ENCODE data around the gene NHLRC1. TPM values are rescaled to one million over a fixed set of nuclear protein-coding genes. Genes with fewer than 3 reads are reported as not detected.

Gene NHLRC1
- 1 to 10 TPM; 1.1 to 4.4 (median 1.6) TPM for polyA plus RNA-seq

GRCh38 chr6:18122128-18123093, at the start of gene NHLRC1:
TSS of gene NHLRC1 (minus strand) at chr6:18122677. CDS start at chr6:18122606, 71 bp downstream.
- DNase-seq = peak; percentile 76 to 80 (median 79)
- Mint-ChIP-seq H3K4me1 (peaks cover 13 to 20% of the 10 kb centered on the region in 2 donors), H3K27ac (peak within 1 kb of the TSS; percentile 15 to 85 (median 55)), H3K9me3 (no peaks in the 10 kb centered on the region), H3K36me3 (peaks cover 0 to 4% (median 0%) of the 10 kb centered on the region in 3 donors), H3K27me3 (ENCODE audit: low read depth in 3 of 3) (peaks cover 2 to 11% (median 5%) of the 10 kb centered on the region in 3 donors), H3K4me3 (peak within 1 kb of the TSS; percentile 73 to 90 (median 83))

- Mint-ChIP-seq H3K27ac (no peak overlapping the region), H3K4me3 (no peak overlapping the region), H3K4me1 (peaks cover 0 to 11% of the 10 kb centered on the region in 2 donors), H3K27me3 (ENCODE audit: low read depth in 3 of 3) (no peaks in the 10 kb centered on the region), H3K36me3 (peaks cover 20 to 62% (median 58%) of the 10 kb centered on the region in 3 donors), H3K9me3 (no peaks in the 10 kb centered on the region)
- no peak for DNase-seq
These were observed 49.4 kb upstream of the NHLRC1 start for GRCh38 chr6:18171871-18172270.

- no peak overlapping the region for H3K27ac Mint-ChIP-seq
- no peak for DNase-seq
- no peak overlapping the region for H3K4me3 Mint-ChIP-seq
- H3K4me1 Mint-ChIP-seq = no peaks in the 10 kb centered on the region
- H3K9me3 Mint-ChIP-seq = no peaks in the 10 kb centered on the region
- peaks cover 18 to 41% (median 27%) of the 10 kb centered on the region in 3 donors for H3K36me3 Mint-ChIP-seq
- H3K27me3 Mint-ChIP-seq (ENCODE audit: low read depth in 3 of 3) = no peaks in the 10 kb centered on the region
These were observed 45.8 kb upstream of the NHLRC1 start for GRCh38 chr6:18168264-18168663.

GRCh38 chr6:18166312-18167036, 44.0 kb upstream of the NHLRC1 start:
- Mint-ChIP-seq H3K36me3 (peaks cover 23 to 53% (median 28%) of the 10 kb centered on the region in 3 donors), H3K27me3 (ENCODE audit: low read depth in 3 of 3) (no peaks in the 10 kb centered on the region), H3K9me3 (no peaks in the 10 kb centered on the region), H3K27ac (no peak overlapping the region), H3K4me1 (no peaks in the 10 kb centered on the region), H3K4me3 (no peak overlapping the region)
- no peak for DNase-seq

- Mint-ChIP-seq H3K36me3 (peaks cover 28 to 54% (median 29%) of the 10 kb centered on the region in 3 donors), H3K4me1 (no peaks in the 10 kb centered on the region), H3K27me3 (ENCODE audit: low read depth in 3 of 3) (no peaks in the 10 kb centered on the region), H3K4me3 (no peak overlapping the region), H3K27ac (no peak overlapping the region), H3K9me3 (no peaks in the 10 kb centered on the region)
- DNase-seq = no peak
These were observed 43.3 kb upstream of the NHLRC1 start for GRCh38 chr6:18165751-18166150.

GRCh38 chr6:18162401-18162800, 39.9 kb upstream of the NHLRC1 start:
- H3K27me3 Mint-ChIP-seq (ENCODE audit: low read depth in 3 of 3) = no peaks in the 10 kb centered on the region
- H3K36me3 Mint-ChIP-seq = peaks cover 19 to 41% (median 19%) of the 10 kb centered on the region in 3 donors
- H3K4me1 Mint-ChIP-seq = no peaks in the 10 kb centered on the region
- H3K27ac Mint-ChIP-seq = no peak overlapping the region
- DNase-seq = no peak
- H3K4me3 Mint-ChIP-seq = no peak overlapping the region
- H3K9me3 Mint-ChIP-seq = no peaks in the 10 kb centered on the region

GRCh38 chr6:18161431-18161830, 39.0 kb upstream of the NHLRC1 start:
- Mint-ChIP-seq H3K27ac (peak overlapping the region in 1 of 6 donors; percentile 17), H3K9me3 (no peaks in the 10 kb centered on the region), H3K36me3 (peaks cover 19 to 41% (median 19%) of the 10 kb centered on the region in 3 donors), H3K27me3 (ENCODE audit: low read depth in 3 of 3) (no peaks in the 10 kb centered on the region), H3K4me3 (no peak overlapping the region), H3K4me1 (peaks cover 0 to 2% of the 10 kb centered on the region in 2 donors)
- DNase-seq = no peak

- DNase-seq = no peak
- Mint-ChIP-seq H3K36me3 (peaks cover 19 to 41% (median 19%) of the 10 kb centered on the region in 3 donors), H3K9me3 (no peaks in the 10 kb centered on the region), H3K27ac (no peak overlapping the region), H3K27me3 (ENCODE audit: low read depth in 3 of 3) (no peaks in the 10 kb centered on the region), H3K4me3 (no peak overlapping the region), H3K4me1 (peaks cover 5 to 7% of the 10 kb centered on the region in 2 donors)
These were observed 38.4 kb upstream of the NHLRC1 start for GRCh38 chr6:18160911-18161310.

GRCh38 chr6:18155864-18156421, 33.5 kb upstream of the NHLRC1 start:
- Mint-ChIP-seq H3K9me3 (no peaks in the 10 kb centered on the region), H3K4me1 (peaks cover 26 to 32% of the 10 kb centered on the region in 2 donors), H3K36me3 (peaks cover 6 to 10% (median 7%) of the 10 kb centered on the region in 3 donors), H3K4me3 (peak overlapping the region; percentile 99), H3K27me3 (ENCODE audit: low read depth in 3 of 3) (peaks cover 0 to 7% (median 2%) of the 10 kb centered on the region in 3 donors), H3K27ac (peak overlapping the region; percentile 73 to 99 (median 86))
- DNase-seq = no peak

- peak within 1 kb of the TSS; percentile 99 for H3K4me3 Mint-ChIP-seq
These were observed 32.8 kb upstream of the NHLRC1 start, which contains the start of gene KDM1B for GRCh38 chr6:18155150-18155863. TSS of gene KDM1B (plus strand) at chr6:18155422. CDS start at chr6:18159896, 4,474 bp downstream.

GRCh38 chr6:18154507-18155149, 32.2 kb upstream of the NHLRC1 start, which contains the start of gene TPMT:
TSS of gene TPMT (minus strand) at chr6:18155077. CDS start at chr6:18149127, 5,950 bp downstream.
- Mint-ChIP-seq H3K27ac (peak within 1 kb of the TSS; percentile 95 to 100 (median 99)), H3K4me1 (peaks cover 26 to 32% of the 10 kb centered on the region in 2 donors), H3K27me3 (ENCODE audit: low read depth in 3 of 3) (peaks cover 0 to 7% (median 2%) of the 10 kb centered on the region in 3 donors), H3K36me3 (peaks cover 0 to 4% (median 3%) of the 10 kb centered on the region in 3 donors), H3K9me3 (no peaks in the 10 kb centered on the region), H3K4me3 (peak within 1 kb of the TSS; percentile 99)
- peak in 1 of 3 donors; percentile 1 for DNase-seq

More at GRCh38 chr6:18155150-18155863, 32.8 kb upstream of the NHLRC1 start, which contains the start of gene KDM1B:
- Mint-ChIP-seq H3K27me3 (ENCODE audit: low read depth in 3 of 3) (peaks cover 0 to 7% (median 2%) of the 10 kb centered on the region in 3 donors), H3K4me1 (peaks cover 26 to 32% of the 10 kb centered on the region in 2 donors), H3K9me3 (no peaks in the 10 kb centered on the region), H3K27ac (peak within 1 kb of the TSS; percentile 95 to 100 (median 99)), H3K36me3 (peaks cover 5 to 9% (median 8%) of the 10 kb centered on the region in 3 donors)
- DNase-seq = peak; percentile 99 to 100 (median 99)

- DNase-seq = no peak
- Mint-ChIP-seq H3K9me3 (no peaks in the 10 kb centered on the region), H3K27me3 (ENCODE audit: low read depth in 3 of 3) (peaks cover 0 to 7% (median 2%) of the 10 kb centered on the region in 3 donors), H3K4me3 (peak overlapping the region in 2 of 5 donors; percentile 60 to 99), H3K4me1 (peaks cover 26 to 32% of the 10 kb centered on the region in 2 donors), H3K36me3 (peaks cover 0 to 11% (median 7%) of the 10 kb centered on the region in 3 donors), H3K27ac (peak overlapping the region in 4 of 6 donors; percentile 48 to 81 (median 71))
These were observed 30.8 kb upstream of the NHLRC1 start for GRCh38 chr6:18153311-18153703.

Data from immature natural killer cell (primary cell).